GM12874 (cell line): ENCODE data around the gene REL.

ENCODE experiments used
- CTCF ChIP-seq: IDR thresholded peaks from 2 replicates; pipeline ENCODE4 v1.5.1; 2011; ENCODE audit warnings: low read depth, mild to moderate bottlenecking, control low read depth, low read length, moderate library complexity; ENCODE audit not compliant: insufficient read depth

REL gene

GRCh38 chr2:60853531-60853930 is 27.8 kb upstream of the REL start:
- TF ChIP-seq CTCF, result no peak

- no peak for TF ChIP-seq CTCF
Measured at GRCh38 chr2:60855989-60856669, 25.2 kb upstream of the REL start.

DNA sequence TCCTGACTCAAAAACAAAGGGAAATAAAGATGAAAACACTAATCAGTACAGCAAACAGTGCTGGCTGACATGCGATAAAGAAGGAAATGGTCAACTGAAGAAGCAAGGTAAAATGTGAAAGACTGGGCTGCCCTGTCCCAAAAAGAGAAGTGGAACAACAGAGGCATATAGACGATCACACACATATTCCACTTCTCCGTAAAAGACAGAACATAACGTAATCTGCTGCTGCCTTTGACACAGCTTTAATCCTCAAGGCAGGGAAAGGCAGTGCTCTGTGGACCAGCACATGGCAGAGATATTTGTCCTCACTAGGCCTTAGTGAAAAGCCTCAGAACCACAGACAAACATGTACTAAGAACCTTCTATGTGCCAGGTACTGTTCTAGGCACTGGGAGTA is 24.3 kb upstream of the REL start:
- no peak for TF ChIP-seq CTCF

DNA sequence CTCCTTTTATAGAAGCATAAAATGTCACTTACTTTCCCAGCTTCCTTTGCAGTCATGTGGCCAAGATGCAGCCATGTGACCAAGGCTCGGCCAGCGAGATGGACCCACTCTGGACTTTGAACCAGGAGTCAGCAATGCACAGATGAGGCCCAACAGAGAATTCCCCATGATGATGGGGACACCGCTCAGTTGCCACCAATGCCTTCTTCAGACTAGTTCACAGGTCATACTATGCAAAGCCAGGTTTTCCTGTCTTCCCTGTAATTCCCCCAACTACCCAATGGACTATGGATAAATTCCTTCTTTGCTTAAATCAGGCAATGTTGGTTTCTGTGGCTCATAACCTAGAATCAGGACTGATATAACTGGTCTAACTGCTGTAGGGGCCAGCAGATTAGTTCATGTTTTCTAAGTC is 22.5 kb upstream of the REL start:
- TF ChIP-seq CTCF, result no peak

- TF ChIP-seq CTCF, result no peak
Measured at GRCh38 chr2:60861736-60862135, 19.6 kb upstream of the REL start.

DNA sequence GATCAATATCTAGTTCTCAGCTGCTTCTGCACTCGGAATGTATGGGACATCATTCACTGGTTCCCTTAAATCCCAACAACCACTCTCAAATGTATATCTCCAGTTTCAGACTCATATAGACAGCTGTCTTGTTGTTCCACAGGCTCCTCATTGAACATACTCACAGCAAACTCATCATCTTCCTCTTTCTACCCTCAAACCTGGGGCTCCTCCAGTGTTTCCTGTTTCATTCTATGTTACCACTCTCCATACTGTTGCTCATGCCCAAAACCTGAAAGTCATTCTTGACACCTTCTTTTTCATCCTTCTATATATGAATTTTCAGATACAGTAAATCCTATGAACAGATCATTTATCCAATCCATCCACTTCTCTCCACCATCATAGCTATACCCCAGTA is 18.7 kb upstream of the REL start:
- TF ChIP-seq CTCF, result no peak

GRCh38 chr2:60867007-60867406 is 14.4 kb upstream of the REL start:
- TF ChIP-seq CTCF, result no peak
